B cell (primary cell): ENCODE data around the gene FAM216B.

Experiments used
- EZH2 ChIP-seq: IDR thresholded peaks from 2 replicates; pipeline ENCODE4 v1.6.1; 2012; ENCODE audit warnings: borderline replicate concordance, low read depth, mild to moderate bottlenecking, moderate library complexity, low read length; ENCODE audit not compliant: insufficient read depth, poor library complexity, severe bottlenecking
- TF ChIP-seq, protein P1 (sequence below): fragments of 200-600 bp; IDR thresholded peaks from one replicate; pipeline ENCODE4 v1.8.0; 2022; ENCODE audit warnings: antibody characterized with exemption, mild to moderate bottlenecking

GRCh38 chr13:42808341-42808940 is 27.1 kb downstream of the FAM216B start:
- TF ChIP-seq EZH2: no peak
- TF ChIP-seq, protein P1, sequence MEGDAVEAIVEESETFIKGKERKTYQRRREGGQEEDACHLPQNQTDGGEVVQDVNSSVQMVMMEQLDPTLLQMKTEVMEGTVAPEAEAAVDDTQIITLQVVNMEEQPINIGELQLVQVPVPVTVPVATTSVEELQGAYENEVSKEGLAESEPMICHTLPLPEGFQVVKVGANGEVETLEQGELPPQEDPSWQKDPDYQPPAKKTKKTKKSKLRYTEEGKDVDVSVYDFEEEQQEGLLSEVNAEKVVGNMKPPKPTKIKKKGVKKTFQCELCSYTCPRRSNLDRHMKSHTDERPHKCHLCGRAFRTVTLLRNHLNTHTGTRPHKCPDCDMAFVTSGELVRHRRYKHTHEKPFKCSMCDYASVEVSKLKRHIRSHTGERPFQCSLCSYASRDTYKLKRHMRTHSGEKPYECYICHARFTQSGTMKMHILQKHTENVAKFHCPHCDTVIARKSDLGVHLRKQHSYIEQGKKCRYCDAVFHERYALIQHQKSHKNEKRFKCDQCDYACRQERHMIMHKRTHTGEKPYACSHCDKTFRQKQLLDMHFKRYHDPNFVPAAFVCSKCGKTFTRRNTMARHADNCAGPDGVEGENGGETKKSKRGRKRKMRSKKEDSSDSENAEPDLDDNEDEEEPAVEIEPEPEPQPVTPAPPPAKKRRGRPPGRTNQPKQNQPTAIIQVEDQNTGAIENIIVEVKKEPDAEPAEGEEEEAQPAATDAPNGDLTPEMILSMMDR: no peak
